ENCODE data around the gene RAB37. TPM values are rescaled to one million over a fixed set of nuclear protein-coding genes. Genes with fewer than 3 reads are reported as not detected.

RAB37 gene
- total and polyA plus RNA-seq, 11 donors = 0.76 to 3.6 (median 1.7) TPM

GRCh38 chr17:74691151-74691550, 45.9 kb upstream of the RAB37 start:
- no peak for TF ChIP-seq POLR2A (IDR thresholded peaks at IDR 0.05)
- TF ChIP-seq CTCF (IDR thresholded peaks at IDR 0.05) = no peak
- Histone ChIP-seq H3K4me3 (no peak overlapping the region), H3K9me3 (no peaks in the 10 kb centered on the region), H3K27ac (peak overlapping the region in 1 of 12 donors; percentile 91), H3K36me3 (no peaks in the 10 kb centered on the region), H3K27me3 (peaks cover 0 to 7% (median 0%) of the 10 kb centered on the region in 9 donors), H3K4me1 (peaks cover 0 to 39% (median 0%) of the 10 kb centered on the region in 12 donors)
- WGBS, 4 donors = 68 to 83% (median 76%) methylated on average over 8 of the region's 8 CpGs
- no peak for ATAC-seq
- intact Hi-C loops (cut with DNase I) = no loop called here
- DNase-seq = no peak

GRCh38 chr17:74694081-74694480, 43.0 kb upstream of the RAB37 start:
- DNase-seq (no peak), ATAC-seq (no peak)
- Histone ChIP-seq H3K27ac (no peak overlapping the region), H3K27me3 (peaks cover 0 to 7% (median 0%) of the 10 kb centered on the region in 9 donors), H3K4me1 (peaks cover 0 to 20% (median 0%) of the 10 kb centered on the region in 12 donors), H3K9me3 (no peaks in the 10 kb centered on the region), H3K4me3 (no peak overlapping the region), H3K36me3 (no peaks in the 10 kb centered on the region)
- intact Hi-C loops (cut with DNase I) = no loop called here
- TF ChIP-seq POLR2A (IDR thresholded peaks at IDR 0.05) (no peak), CTCF (IDR thresholded peaks at IDR 0.05) (no peak)
- WGBS, 4 donors = 75 to 83% (median 81%) methylated on average over 4 of the region's 4 CpGs

GRCh38 chr17:74695629-74696028, 41.4 kb upstream of the RAB37 start:
- Histone ChIP-seq H3K4me3 (no peak overlapping the region), H3K27me3 (peaks cover 0 to 13% (median 0%) of the 10 kb centered on the region in 9 donors), H3K36me3 (no peaks in the 10 kb centered on the region), H3K27ac (no peak overlapping the region), H3K4me1 (peaks cover 0 to 8% (median 0%) of the 10 kb centered on the region in 12 donors), H3K9me3 (no peaks in the 10 kb centered on the region)
- ATAC-seq = no peak
- TF ChIP-seq CTCF (IDR thresholded peaks at IDR 0.05) = no peak
- TF ChIP-seq POLR2A (IDR thresholded peaks at IDR 0.05) = no peak
- 73 to 85% (median 78%) methylated on average over 9 to 11 of the region's 11 CpGs for WGBS, 4 donors
- DNase-seq = no peak
- intact Hi-C loops (cut with DNase I) = no loop called here

GRCh38 chr17:74697515-74697914, 39.5 kb upstream of the RAB37 start:
- no peaks in the 10 kb centered on the region for H3K9me3 ChIP-seq
- H3K4me3 ChIP-seq = no peak overlapping the region
- no peak overlapping the region for H3K27ac ChIP-seq
- DNase-seq = no peak
- TF ChIP-seq POLR2A (IDR thresholded peaks at IDR 0.05) = no peak
- no peak for ATAC-seq
- 74 to 92% (median 90%) methylated on average over 2 of the region's 2 CpGs for WGBS, 4 donors
- no peaks in the 10 kb centered on the region for H3K36me3 ChIP-seq
- peaks cover 0 to 13% (median 0%) of the 10 kb centered on the region in 9 donors for H3K27me3 ChIP-seq
- intact Hi-C loops (cut with DNase I) = no loop called here
- no peaks in the 10 kb centered on the region for H3K4me1 ChIP-seq

- DNase-seq = no peak
- Histone ChIP-seq H3K36me3 (no peaks in the 10 kb centered on the region), H3K27me3 (peaks cover 0 to 13% (median 0%) of the 10 kb centered on the region in 9 donors), H3K4me1 (no peaks in the 10 kb centered on the region), H3K4me3 (no peak overlapping the region), H3K27ac (no peak overlapping the region), H3K9me3 (no peaks in the 10 kb centered on the region)
- intact Hi-C loops (cut with DNase I) = no loop called here
- TF ChIP-seq CTCF (IDR thresholded peaks at IDR 0.05) (no peak), POLR2A (IDR thresholded peaks at IDR 0.05) (no peak)
- ATAC-seq = no peak
- WGBS, 4 donors = 81 to 88% (median 84%) methylated on average over 5 to 7 of the region's 7 CpGs
Measured at GRCh38 chr17:74698069-74698468, 39.0 kb upstream of the RAB37 start.
